Measurements from ENCODE around the gene UPK3B.
"Not testable (repeated sequence)": the region's sequence is repeated elsewhere in the genome, so short reads cannot be mapped to it uniquely, and the experiment has no call there.

The UPK3B gene

DNA sequence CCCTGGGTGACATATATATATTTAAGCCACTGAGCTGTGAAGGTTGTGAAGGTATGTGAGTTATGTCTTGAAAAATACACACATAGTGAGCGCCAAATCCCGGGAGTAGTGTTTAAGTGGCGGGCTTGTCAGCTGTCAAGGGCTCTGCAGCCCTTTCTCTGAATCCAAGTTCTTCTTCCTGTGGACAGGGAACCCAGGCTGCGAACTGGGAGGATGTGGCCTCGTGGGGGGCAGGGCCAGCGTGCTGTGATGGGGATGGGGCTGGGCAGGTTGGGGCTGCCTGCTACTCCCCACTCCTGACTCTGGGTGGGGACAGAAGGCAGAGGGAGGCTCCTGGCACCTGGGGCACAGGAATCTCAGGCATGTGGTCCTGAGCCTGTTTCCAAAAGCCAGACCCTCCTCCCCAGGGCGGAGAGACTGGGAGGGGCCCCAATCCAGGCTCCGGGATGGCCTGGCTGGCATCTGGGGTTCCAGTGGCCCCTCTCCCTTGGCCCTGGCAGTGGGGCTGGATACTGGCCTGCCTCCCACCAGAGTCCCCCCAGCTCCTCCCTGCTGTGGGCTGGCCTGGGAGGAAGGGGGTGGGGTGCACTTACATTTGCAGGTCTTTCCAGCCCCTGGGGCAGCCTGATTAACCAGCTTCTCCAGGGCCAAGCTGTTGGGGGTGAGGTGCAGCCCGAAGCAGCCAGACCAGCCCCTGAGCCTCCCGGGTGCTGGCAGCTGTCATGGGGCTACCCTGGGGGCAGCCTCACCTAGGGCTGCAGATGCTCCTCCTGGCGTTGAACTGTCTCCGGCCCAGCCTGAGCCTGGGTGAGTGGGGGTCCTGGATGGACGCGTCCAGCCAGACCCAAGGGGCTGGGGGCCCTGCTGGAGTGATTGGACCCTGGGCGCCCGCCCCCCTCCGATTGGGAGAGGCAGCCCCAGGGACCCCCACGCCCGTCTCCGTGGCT, at the start of gene UPK3B:
Gene UPK3B (plus strand): TSS at position 622 of the 947 bp plus-strand sequence. CDS start 101 bp downstream, at position 723.
- no peak for DNase-seq (ENCODE audit: low read depth)
- peak within 1 kb of the TSS; percentile 53 for H3K4me3 ChIP-seq (ENCODE audit: low read depth, low read length)
- TF ChIP-seq, protein P1, sequence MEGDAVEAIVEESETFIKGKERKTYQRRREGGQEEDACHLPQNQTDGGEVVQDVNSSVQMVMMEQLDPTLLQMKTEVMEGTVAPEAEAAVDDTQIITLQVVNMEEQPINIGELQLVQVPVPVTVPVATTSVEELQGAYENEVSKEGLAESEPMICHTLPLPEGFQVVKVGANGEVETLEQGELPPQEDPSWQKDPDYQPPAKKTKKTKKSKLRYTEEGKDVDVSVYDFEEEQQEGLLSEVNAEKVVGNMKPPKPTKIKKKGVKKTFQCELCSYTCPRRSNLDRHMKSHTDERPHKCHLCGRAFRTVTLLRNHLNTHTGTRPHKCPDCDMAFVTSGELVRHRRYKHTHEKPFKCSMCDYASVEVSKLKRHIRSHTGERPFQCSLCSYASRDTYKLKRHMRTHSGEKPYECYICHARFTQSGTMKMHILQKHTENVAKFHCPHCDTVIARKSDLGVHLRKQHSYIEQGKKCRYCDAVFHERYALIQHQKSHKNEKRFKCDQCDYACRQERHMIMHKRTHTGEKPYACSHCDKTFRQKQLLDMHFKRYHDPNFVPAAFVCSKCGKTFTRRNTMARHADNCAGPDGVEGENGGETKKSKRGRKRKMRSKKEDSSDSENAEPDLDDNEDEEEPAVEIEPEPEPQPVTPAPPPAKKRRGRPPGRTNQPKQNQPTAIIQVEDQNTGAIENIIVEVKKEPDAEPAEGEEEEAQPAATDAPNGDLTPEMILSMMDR (IDR thresholded peaks at IDR 0.05; ENCODE audit: control insufficient read depth, extremely low read depth, insufficient read depth) = no peak

DNA sequence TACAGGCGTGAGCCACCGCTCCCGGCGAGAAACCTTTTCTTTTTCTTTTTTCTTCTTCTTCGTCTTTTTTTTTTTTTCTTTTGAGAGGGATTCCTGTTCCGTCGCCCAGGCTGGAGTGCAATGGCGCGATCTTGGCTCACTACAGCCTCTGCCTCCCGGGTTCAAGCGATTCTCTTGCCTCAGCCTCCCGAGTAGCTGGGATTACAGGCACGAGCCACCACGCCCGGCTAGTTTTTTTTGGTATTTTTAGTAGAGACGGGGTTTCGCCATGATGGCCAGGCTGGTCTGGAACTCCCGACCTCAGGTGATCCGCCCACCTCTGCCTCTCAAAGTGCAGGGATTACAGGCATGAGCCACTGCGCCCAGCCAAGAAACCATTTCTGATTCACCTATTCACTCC, 49.6 kb upstream of the UPK3B start:
- H3K4me3 ChIP-seq (ENCODE audit: low read depth, low read length); DNase-seq (ENCODE audit: low read depth): not testable (repeated sequence)

DNA sequence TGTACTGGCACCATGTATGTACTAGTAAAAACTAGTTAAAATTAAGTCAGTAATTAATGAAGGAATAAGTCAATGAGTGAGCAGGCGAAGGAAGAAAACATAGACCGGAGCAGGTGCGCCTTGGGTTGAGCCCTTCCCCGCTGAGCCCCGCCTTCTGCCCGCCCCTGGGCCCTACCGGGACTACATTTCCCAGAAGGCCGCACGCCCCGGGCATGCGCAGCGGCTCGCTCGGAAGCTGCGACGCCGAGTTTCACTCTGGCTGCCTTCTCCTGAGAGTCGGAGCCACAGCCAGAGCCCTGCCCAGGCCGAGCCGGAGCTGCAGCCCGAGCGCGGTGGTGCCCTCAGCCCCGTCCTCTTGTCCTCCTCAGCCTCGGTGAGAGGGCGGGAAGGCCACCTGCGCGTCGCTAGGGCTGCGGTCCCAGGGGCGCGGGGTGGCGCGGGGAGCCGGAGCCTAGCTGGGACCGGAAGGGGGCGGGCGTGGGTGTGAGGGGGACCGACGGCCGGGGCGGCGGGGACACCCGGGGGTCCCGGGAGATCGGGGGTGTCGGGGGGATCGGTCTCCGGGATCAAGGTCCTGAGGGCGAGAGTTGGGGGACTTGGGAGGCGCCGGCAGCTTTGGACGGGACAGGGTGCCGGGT, 48.8 kb upstream of the UPK3B start, which contains the start of gene DTX2:
Gene DTX2 (plus strand): TSS at position 246 of the 638 bp plus-strand sequence. CDS start 18,801 bp downstream, outside the sequence.
- not testable (repeated sequence) for DNase-seq (ENCODE audit: low read depth)
- TF ChIP-seq, protein P1 (IDR thresholded peaks at IDR 0.05; ENCODE audit: control insufficient read depth, extremely low read depth, insufficient read depth) = 0 out of 2 replicates have a peak, but pooled peaks have one; percentile 13

DNA sequence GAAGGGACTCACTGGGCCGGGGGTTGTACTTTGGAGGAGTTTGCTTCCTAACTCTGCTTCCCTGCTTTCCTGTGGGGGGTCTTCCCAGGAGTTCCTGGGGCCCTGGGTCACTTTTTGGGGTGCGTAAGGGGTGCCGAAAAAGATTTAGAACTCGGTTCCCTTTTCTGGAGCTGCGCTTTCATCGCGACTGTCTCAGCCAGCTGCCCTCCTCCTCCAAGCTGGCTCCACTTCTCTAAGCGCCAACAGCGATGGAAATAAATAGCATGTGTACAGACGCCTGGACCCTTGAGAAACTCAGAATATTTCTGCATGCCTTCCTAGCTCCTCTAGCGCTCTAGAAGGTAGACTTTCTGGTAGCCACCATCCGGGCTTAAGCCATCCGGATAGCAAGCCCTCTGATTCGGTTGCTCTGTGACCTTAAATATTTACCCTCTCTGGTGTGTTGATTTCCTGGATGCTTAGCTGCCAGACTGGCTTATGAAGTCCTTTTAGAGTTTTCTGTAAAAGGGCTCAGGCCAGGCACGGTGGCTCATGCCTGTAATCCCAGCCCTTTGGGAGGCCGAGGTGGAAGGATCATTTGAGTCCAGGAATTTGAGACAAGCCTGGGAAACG, 48.0 kb upstream of the UPK3B start:
- DNase-seq (ENCODE audit: low read depth); H3K4me3 ChIP-seq (ENCODE audit: low read depth, low read length): not testable (repeated sequence)

More for the DNA sequence above, 48.8 kb upstream of the UPK3B start, which contains the start of gene DTX2:
- peak within 1 kb of the TSS; percentile 45 for H3K4me3 ChIP-seq (ENCODE audit: low read depth, low read length)

DNA sequence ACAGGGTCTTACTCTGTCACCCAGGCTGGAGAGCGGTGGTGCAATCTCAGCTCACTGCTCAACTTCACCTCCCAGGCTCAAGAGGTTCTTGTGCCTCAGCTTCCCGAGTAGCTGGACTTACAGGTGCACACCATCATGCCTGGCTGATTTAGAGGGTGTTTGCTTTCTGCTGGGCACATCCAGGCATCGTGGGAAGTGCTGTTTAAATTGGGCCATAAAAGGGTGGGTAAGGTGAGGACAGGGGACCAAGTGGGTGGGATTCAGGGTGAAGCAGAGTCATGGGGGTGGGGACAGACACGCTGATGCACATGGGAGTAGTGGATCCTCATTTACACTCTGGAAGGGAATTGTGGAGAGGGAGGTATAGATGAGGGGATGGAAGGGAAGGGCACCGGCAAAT, 45.4 kb upstream of the UPK3B start:
- not testable (repeated sequence) for DNase-seq (ENCODE audit: low read depth); H3K4me3 ChIP-seq (ENCODE audit: low read depth, low read length)

DNA sequence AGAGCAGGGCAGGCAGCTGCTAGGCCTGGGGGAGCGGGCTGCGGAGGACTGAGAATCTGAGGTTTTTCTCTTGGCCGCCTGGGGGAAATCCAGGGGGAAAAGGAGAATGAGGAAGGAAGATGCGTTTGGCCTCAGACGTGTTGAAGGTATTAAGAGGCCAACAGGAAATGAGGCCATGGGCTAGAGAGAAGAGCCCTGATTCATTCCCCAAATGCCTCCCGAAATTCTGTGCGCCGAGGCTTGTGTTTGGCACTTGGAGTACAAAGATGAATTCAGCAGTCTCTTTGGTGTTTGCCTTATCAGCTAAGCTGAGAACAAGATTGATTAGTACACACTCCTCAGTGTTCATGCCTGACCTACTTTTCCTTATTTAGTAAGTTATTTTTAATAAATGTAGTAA, 44.4 kb upstream of the UPK3B start:
- not testable (repeated sequence) for H3K4me3 ChIP-seq (ENCODE audit: low read depth, low read length); DNase-seq (ENCODE audit: low read depth)

DNA sequence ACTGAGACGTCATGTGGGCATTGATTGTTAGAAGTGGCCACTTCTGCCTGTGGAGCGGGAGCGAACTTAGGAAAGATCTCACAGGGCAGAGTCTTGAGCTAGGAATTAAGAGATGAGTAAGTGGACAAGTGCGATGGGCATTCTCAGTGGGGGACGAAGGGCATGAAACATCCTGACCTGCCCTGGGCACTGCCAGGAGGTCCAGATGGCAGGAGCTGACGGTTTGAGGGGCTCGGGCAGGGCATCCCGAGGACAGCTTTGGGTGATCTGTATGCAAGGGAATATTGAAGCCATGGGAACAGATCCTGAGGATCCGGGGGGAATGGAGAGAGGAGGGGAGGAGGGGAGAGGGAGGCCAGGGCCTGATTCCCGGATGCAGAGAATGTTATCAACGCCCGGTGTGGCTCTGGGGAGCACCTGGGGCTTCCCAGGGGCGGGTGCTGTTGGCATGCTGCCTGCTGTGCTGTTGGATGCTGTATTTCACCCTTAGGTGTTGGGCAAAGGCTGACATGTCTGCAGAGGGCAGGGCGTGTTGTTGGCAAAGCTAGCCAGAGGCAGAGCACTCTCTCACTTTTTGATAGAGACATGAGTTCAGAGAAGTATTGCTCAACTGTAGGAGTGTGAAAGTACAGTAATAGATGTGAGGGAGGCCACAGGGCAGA, 42.5 kb upstream of the UPK3B start:
- not testable (repeated sequence) for DNase-seq (ENCODE audit: low read depth); H3K4me3 ChIP-seq (ENCODE audit: low read depth, low read length)

DNA sequence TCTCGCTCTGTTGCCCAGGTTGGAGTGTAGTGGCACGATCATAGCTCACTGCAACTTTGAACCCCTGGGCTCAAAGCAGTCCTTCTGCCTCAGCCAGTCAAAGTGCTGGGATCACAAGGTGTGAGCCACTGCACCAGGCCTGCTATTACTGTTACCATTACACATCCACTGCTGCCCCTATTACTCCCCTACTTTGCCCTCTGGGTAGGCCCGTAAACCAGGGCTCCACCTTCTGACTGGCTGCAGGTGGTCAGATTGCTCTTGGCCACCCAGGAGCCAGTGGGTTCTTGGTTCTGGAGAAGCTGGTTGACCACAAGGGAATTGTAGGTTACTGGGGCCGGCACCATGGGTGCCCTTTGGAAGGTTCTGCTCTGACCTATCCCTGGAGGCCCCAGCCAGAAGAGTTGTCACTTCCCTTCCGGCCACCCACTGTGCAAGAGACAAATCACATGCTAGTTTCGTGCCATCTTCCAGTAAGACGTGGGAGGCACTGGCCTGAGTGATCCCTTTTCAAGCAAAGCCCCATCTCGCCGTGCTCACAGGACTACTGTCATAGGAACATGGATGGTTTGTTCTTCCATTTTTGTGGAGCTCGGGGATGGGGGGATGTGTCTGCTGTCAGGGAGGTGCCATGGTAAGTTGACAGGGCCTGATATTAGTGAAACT, 38.7 kb upstream of the UPK3B start:
- not testable (repeated sequence) for DNase-seq (ENCODE audit: low read depth); H3K4me3 ChIP-seq (ENCODE audit: low read depth, low read length)

DNA sequence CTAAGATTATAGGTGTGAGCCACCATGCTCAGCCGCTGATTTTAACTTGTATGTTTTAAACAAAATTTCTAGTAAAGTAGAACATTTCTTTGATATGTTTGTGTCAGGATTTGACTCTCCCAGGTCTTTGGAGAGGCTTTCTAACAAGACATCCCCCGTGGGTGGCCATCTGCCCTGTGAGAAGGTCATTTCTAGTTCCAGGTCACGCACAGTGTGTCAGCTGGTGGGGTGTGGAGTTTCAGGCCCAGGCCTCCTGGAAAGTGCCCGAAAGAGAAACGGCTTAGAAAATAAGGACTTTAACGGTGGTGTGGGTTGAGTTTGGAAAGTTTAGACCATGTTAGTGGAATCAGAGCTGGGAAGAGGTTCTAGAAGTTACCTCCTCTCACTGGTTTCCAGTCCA, 37.3 kb upstream of the UPK3B start:
- not testable (repeated sequence) for DNase-seq (ENCODE audit: low read depth); H3K4me3 ChIP-seq (ENCODE audit: low read depth, low read length)

DNA sequence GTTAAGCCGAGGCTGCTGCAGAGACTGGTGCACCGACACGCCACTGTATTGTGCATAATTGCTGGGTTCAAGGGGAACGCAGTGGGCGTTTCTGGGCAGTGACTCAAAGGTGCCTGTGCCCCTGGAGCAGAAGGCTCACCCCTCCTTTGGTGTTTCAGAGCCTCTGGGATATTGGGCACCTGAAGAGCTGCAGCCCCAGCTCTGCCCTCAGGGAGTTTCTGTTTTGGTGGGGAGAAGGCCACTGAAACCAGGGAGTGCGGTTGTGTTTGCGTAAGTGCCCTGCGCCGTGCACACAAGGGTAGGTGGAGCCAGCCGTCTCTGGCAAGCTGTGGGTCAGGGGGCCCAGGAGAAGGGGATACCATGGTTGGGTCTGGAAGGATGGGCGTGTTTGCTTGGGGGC, 34.1 kb upstream of the UPK3B start:
- not testable (repeated sequence) for DNase-seq (ENCODE audit: low read depth); H3K4me3 ChIP-seq (ENCODE audit: low read depth, low read length)

DNA sequence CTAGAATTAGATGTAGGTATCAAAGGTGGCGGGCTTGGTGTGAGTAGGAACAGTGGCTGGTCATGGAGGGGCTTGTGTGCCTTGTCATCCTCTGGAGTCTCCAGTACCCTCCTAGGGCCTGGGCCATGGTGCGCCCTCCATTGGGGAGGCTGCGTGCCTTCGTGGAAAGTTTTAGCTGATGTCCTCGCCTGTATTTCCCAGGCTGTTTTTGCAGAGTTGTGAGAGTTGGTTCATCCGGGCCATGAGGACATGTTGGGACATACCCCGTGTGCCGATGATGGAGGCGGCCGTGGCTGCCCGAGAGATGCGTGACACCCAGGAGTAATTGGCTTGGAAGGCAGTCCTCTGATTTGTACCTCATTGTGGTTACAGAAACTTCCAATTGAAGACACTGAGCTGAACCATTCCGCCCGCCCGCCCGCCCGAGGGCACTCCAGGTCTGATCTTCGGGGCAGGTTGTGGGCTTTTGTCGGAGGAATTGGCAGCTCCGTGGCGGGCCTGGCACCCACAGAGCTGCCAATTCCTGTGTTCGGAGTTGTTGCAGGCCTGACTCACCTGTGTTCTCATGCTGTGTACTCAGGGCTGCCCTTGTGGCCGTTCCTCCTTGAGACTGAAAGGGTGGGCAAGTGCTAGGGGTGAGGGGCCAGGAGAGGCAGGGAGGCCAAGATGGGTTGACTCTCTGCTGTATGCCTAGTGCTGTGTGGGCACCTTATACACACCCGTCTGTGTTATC, 33.4 kb upstream of the UPK3B start:
- not testable (repeated sequence) for DNase-seq (ENCODE audit: low read depth); H3K4me3 ChIP-seq (ENCODE audit: low read depth, low read length)

DNA sequence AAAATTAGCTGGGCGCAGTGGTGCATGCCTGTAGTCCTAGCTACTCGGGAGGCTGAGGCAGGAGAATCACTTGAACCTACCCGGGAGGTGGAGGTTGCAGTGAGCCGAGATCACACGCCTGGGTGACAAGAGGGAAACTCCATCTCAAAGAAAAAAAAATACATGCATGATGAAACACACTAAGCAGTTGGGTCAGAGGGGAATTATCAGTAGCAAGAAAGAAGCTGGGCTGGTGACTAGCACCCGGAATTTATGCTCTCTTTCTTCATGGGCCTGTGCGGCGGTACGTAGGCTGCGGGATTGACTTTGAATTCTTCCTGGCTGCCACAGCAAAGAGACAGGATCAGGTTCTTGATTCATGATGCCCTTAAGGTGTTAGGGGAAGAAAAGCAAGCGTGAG, 30.7 kb upstream of the UPK3B start:
- not testable (repeated sequence) for DNase-seq (ENCODE audit: low read depth); H3K4me3 ChIP-seq (ENCODE audit: low read depth, low read length)

DNA sequence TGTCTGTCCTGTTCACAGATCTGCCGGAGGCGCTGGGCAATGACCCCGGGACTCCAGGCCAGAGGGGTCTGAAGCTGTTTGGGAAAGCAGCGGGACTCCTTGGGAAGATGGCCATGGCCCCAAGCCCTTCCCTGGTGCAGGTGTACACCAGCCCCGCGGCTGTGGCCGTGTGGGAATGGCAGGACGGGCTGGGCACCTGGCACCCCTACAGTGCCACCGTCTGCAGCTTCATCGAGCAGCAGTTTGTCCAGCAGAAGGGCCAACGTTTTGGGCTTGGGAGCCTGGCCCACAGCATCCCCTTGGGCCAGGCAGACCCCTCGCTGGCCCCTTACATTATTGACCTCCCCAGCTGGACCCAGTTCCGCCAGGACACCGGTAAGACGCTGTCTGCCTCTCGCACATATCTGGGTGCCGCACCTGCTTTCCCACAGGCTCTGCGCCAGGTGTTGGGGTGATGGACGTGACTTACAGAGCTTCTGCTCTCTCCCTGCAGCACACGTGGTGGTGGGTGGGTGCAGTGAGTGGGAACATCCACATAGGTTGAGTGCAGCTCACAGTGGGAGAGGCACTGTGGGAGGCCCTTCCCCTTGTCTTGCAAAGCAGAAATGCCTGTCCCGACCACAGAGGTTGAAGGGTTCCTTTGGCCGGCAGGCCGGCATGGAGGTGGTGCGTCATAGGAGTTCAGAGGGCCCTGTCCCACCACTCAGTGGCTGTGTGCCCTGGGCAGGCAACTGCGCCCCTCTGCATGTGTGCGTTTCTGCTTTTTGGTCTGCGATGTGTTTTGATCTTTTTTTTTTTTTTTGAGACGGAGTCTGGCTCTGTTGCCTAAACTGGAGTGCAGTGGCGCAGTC, 29.7 kb upstream of the UPK3B start:
- DNase-seq (ENCODE audit: low read depth); H3K4me3 ChIP-seq (ENCODE audit: low read depth, low read length): not testable (repeated sequence)

DNA sequence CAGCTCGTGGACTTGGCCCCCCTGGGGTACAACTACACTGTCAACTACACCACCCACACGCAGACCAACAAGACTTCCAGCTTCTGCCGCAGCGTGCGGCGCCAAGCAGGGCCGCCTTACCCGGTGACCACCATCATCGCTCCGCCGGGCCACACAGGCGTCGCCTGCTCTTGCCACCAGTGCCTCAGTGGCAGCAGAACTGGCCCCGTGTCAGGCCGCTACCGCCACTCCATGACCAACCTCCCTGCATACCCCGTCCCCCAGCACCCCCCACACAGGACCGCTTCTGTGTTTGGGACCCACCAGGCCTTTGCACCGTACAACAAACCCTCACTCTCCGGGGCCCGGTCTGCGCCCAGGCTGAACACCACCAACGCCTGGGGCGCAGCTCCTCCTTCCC, 27.7 kb upstream of the UPK3B start:
- not testable (repeated sequence) for DNase-seq (ENCODE audit: low read depth)

More for the DNA sequence above, 27.7 kb upstream of the UPK3B start:
- H3K4me3 ChIP-seq (ENCODE audit: low read depth, low read length) = not testable (repeated sequence)

Measured in LNCaP clone FGC (cell line).